BLaER1 treated with 17β-estradiol and CSF1 and Interleukin-3, amounts not matched to agents 10 nM and 100 nM (cell line): ENCODE measurements around the gene USP40.

Experiments
- H3K27ac ChIP-seq, 11 experiments: shearing (Covaris generic); formaldehyde crosslinking; 2 replicates each; pipeline ENCODE4 v1.8.1; 2022
- H3K27me3 ChIP-seq, 11 experiments: shearing (Covaris generic); formaldehyde crosslinking; 2 replicates each; pipeline ENCODE4 v1.8.1; 2022
- H3K36me3 ChIP-seq, 11 experiments: shearing (Covaris generic); formaldehyde crosslinking; 2 replicates each; pipeline ENCODE4 v1.8.1; 2022
- H3K4me1 ChIP-seq, 10 experiments: shearing (Covaris generic); formaldehyde crosslinking; 2 replicates each; pipeline ENCODE4 v1.8.1; 2022
- H3K4me2 ChIP-seq, 11 experiments: shearing (Covaris generic); formaldehyde crosslinking; 2 replicates each; pipeline ENCODE4 v1.8.1; 2022
- H3K4me3 ChIP-seq, 10 experiments: shearing (Covaris generic); formaldehyde crosslinking; 2 replicates each; pipeline ENCODE4 v1.8.1; 2022
- H3K9ac ChIP-seq, 11 experiments: shearing (Covaris generic); formaldehyde crosslinking; 2 replicates each; pipeline ENCODE4 v1.8.1; 2022
- H3K9me3 ChIP-seq, 11 experiments: shearing (Covaris generic); formaldehyde crosslinking; replicated peaks in 1 of 11; 2 replicates each; pipeline ENCODE4 v1.8.1; 2022
- H4K20me1 ChIP-seq, 11 experiments: shearing (Covaris generic); formaldehyde crosslinking; 2 replicates each; pipeline ENCODE4 v1.8.1; 2022
- Cebpa-rat ChIP-seq, 11 experiments: shearing (Covaris generic); IDR thresholded peaks; 2 replicates each; pipeline ENCODE4 v1.8.1; 2022

The USP40 gene

DNA sequence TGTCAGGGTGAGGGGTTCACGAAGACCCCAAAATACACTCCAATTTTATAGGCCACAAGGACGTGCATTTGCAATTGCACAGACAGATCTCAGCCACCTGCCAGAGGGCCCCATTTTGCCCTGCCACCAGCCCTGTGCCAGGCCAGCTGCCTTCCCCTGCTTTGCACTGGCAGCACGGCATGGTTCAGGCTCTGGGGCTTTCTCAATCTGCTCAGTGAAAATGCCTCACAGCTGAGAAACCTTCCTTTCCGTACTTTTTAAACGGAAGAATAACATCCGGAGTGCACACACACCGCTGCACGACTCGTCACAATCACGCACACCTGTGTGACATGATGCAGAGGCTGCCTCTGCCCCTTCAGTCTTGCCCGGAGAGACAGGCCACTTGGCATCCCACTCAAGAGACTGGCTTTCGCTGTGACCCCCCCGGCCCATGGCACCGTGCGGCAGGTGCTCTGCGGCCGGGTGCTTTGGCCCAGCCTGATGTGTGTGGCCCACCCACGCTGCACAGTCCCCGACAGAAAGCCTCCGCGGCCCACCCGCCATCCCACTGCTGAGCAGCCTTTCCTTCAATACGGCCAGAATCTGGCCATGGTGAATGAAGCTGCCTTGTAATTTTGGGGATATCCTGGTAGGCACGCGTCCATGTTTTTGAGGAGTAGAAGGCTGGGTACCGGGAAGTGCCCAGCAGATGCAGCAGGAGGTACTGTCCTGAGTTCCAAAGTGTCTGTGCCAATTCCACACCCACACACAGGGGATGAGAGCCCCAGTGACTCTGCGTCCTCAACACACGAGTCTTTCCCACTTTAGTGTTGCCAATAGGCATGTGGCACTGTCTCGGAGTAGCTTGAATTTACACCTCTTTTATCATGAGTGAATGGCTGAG lies 88.8 kb downstream of the USP40 start:
- Histone ChIP-seq H3K9ac (no peak overlapping the region), H3K27me3 (no peaks in the 10 kb centered on the region), H3K36me3 (peaks cover 24 to 83% (median 48%) of the 10 kb centered on the region in 11 experiments), H3K4me2 (no peak overlapping the region), H3K4me1 (peaks cover 0 to 15% (median 0%) of the 10 kb centered on the region in 10 experiments; a peak in 9 of 20 replicates), H3K9me3 (no peaks in the 10 kb centered on the region), H3K27ac (no peak overlapping the region), H3K4me3 (no peak overlapping the region), H4K20me1 (peaks cover 0 to 82% (median 61%) of the 10 kb centered on the region in 11 experiments; a peak in 16 of 22 replicates)
- no peak for TF ChIP-seq Cebpa-rat (IDR thresholded peaks at IDR 0.05)

DNA sequence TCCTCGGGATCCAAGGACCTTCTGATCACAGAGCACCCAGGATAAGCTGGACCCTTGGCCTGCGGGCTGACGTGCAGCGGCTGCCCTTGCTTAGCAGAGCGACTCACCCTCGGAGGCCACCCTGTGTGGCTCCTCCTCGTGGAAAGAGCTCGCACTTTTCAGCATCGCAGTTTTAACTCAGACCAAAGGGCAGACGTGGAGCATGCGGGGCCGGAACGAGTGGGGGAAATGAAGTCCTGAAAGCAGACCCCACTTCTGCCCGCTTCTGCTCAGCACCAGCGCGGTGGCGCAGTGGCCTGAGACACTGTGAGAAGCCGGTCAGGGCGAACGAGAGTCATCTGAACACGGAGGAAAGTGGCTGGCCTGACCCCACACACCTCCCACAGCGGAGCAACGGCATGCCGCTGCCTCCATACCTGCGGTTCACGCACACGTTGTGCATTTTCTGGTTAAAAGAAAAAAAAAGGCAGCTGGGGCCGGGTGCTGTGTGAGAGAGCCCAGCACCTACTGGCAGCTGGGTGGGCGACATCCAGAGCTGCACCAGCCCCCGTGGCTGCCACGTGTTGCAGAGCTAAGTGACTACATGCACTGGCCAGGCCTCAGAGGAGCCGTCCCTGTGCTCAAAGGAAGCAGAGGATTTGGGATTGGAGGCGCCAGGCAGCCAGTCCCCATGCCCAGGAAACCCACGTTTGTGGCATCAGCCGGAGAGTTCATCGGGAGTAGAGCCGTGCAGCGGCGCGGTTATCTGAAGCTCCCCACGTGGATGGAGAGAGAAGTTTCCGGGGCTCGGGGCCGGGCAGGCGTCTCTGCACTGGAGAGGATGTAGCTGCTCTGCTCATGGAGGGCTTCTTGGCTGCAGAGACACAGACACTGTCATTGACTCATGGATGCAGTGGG lies 89.7 kb downstream of the USP40 start:
- Histone ChIP-seq H3K27me3 (no peaks in the 10 kb centered on the region), H3K27ac (no peak overlapping the region), H3K9ac (no peak overlapping the region), H3K36me3 (peaks cover 33 to 83% (median 55%) of the 10 kb centered on the region in 11 experiments), H4K20me1 (peaks cover 0 to 91% (median 70%) of the 10 kb centered on the region in 11 experiments; a peak in 17 of 22 replicates), H3K4me1 (peaks cover 0 to 15% (median 0%) of the 10 kb centered on the region in 10 experiments; a peak in 9 of 20 replicates), H3K9me3 (no peaks in the 10 kb centered on the region), H3K4me3 (no peak overlapping the region), H3K4me2 (no peak overlapping the region)
- TF ChIP-seq Cebpa-rat (IDR thresholded peaks at IDR 0.05) = no peak

DNA sequence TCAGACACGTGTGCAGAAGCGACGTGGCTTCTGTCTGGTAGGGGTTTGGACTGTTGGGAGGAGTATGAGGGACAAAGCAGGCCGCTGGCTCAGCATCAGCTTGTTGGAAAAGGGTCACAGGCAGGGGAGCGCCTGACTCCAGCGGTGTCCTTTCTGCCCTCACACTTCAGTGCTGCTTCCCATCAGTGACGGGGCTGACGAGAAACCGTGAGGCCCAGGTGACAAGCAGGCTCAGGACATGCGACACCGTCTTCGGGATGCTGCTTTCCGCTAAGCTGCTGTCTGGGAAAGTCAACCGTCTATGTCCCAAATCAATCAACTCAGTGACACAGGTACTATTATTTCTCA lies 90.5 kb downstream of the USP40 start:
- Histone ChIP-seq H3K4me3 (no peak overlapping the region), H3K4me2 (no peak overlapping the region), H3K36me3 (peaks cover 42 to 82% (median 63%) of the 10 kb centered on the region in 11 experiments), H3K4me1 (peaks cover 0 to 15% (median 0%) of the 10 kb centered on the region in 10 experiments; a peak in 9 of 20 replicates), H3K27me3 (no peaks in the 10 kb centered on the region), H3K9me3 (no peaks in the 10 kb centered on the region), H3K27ac (no peak overlapping the region), H3K9ac (no peak overlapping the region), H4K20me1 (peaks cover 0 to 95% (median 78%) of the 10 kb centered on the region in 11 experiments; a peak in 17 of 22 replicates)
- TF ChIP-seq Cebpa-rat (IDR thresholded peaks at IDR 0.05) = no peak

DNA sequence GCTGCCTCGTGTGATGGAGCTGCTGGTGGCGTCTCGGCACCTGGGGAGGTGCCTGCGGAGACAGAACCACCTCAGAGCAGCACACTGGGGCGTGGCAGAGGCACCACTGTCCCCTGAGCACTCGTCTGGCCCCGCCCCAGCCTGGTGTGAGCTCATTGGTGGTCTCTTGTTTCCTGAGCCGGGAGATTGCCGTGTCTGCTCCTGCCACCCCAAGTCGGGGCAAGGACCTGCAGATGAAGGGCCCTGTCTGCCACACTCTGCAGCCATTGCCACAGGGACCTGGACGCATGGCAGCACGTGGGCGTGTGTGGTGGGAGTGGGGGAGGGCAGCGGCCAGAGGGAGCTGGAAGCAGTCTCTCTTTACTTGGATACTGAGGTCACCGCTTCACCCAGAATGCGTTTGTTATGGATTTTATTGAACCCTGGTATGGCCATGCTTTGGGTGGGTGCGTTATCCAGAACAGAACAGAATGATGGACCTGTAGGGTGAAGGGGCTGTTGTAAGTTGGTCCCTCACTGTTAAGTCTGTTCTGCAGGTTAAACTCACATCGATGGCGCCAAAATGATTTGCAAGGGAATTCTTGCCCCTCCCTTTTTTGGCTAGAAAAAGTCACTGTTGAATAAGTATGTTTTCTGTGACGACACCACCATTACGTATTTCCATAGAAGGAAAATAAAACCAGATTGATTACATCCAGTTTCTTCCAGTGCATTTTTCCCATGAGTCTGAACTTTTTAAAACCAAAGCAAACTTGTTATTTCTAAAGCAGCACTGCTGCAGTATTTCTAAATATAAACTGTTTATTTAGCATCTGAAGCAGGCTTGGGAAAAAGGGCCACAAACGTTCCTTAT lies 92.0 kb downstream of the USP40 start:
- Histone ChIP-seq H4K20me1 (peaks cover 0 to 96% (median 84%) of the 10 kb centered on the region in 11 experiments; a peak in 19 of 22 replicates), H3K9ac (no peak overlapping the region), H3K4me1 (peaks cover 0 to 6% (median 0%) of the 10 kb centered on the region in 10 experiments; a peak in 6 of 20 replicates), H3K27me3 (no peaks in the 10 kb centered on the region), H3K27ac (no peak overlapping the region), H3K36me3 (peaks cover 57 to 86% (median 72%) of the 10 kb centered on the region in 11 experiments), H3K4me3 (no peak overlapping the region), H3K9me3 (no peaks in the 10 kb centered on the region), H3K4me2 (no peak overlapping the region)
- no peak for TF ChIP-seq Cebpa-rat (IDR thresholded peaks at IDR 0.05)

DNA sequence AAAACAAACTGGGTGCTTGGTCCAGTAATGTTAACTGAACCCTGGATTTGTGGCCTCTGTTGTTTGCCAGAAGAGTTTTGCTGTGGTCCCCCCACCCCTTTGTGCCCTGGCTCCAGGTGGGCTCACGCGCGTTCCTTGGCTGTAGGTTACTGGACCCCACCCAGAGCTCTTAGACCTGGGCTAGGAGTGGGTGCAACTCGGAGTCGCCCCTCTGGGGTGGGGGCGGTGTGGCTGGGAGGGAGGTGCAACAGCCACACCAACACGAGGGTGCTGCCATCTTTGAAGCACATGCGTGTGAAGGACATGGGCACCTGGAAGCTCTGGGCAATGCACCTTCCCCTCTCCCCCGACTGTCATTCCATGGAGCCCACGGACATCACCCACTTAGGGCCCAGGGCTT lies 92.7 kb downstream of the USP40 start:
- peaks cover 0 to 97% (median 87%) of the 10 kb centered on the region in 11 experiments; a peak in 19 of 22 replicates for H4K20me1 ChIP-seq
- no peak overlapping the region for H3K4me3 ChIP-seq
- H3K4me1 ChIP-seq = peaks cover 0 to 5% (median 0%) of the 10 kb centered on the region in 10 experiments; a peak in 1 of 20 replicates
- H3K36me3 ChIP-seq = peaks cover 62 to 87% (median 78%) of the 10 kb centered on the region in 11 experiments
- H3K9ac ChIP-seq = no peak overlapping the region
- H3K27me3 ChIP-seq = no peaks in the 10 kb centered on the region
- H3K9me3 ChIP-seq = no peaks in the 10 kb centered on the region
- no peak overlapping the region for H3K4me2 ChIP-seq
- no peak for TF ChIP-seq Cebpa-rat (IDR thresholded peaks at IDR 0.05)
- no peak overlapping the region for H3K27ac ChIP-seq

DNA sequence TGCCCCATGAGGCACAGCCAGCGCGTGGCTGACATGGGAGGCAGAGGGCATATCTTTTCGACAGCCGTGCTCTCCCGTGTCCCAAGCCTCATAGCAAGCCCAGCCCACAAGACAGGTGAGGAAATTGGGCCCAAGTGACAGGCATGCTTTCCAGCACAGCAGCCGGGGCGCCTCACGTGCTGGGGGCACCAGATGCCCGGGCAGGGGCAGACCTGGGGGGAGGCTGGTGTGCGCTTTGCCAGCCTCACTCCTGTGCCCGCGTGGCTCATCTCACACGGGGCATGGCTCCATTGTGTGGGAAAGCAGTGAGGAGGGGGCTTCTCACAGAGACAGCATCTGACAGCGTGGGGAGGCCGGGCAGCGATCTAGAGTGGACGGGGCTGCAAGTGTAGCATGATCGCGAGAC lies 93.2 kb downstream of the USP40 start:
- Histone ChIP-seq H4K20me1 (peaks cover 0 to 100% (median 88%) of the 10 kb centered on the region in 11 experiments; a peak in 19 of 22 replicates), H3K9me3 (no peaks in the 10 kb centered on the region), H3K27ac (no peak overlapping the region)

DNA sequence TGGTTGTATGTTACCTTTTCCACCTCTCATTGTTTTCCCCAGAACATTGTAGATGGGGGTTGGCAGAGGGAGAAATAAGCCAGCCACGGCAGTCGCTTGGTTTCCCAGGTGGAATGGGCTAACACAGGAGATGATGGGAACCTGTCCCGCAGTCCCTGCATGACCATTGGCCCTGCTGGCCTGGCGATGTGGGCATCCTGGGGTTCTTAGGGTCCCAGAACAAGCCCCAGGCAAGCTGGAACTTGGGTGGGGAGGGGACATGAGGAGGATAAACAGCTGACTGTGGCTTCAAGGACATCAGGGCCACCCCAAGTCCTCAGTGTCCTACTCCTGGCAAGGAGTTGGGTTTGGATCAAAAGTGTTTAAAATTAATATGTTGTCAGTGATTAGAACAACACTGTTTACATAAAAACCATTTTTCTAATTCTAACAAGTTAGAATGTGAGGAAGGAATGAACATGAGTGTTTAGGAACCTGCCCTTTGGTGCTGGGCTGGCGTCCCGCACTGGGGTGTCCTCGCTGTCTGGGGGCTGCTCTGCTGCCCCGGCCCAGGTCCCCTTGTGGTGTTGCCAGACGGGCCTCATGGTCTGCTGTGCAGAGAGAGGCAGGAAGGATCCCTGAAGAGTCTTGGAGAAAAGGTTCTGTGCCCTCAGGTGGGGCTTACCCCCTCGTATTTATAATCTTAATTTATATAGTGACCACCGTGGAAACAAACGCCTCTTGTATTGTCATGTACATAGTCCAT lies 95.1 kb downstream of the USP40 start:
- Histone ChIP-seq H3K4me3 (no peak overlapping the region), H3K4me1 (peaks cover 0 to 5% (median 0%) of the 10 kb centered on the region in 10 experiments; a peak in 1 of 20 replicates), H3K4me2 (no peak overlapping the region), H4K20me1 (peaks cover 0 to 100% (median 92%) of the 10 kb centered on the region in 11 experiments; a peak in 19 of 22 replicates), H3K36me3 (peaks cover 68 to 87% (median 82%) of the 10 kb centered on the region in 11 experiments), H3K9me3 (no peaks in the 10 kb centered on the region), H3K27ac (no peak overlapping the region), H3K9ac (no peak overlapping the region), H3K27me3 (no peaks in the 10 kb centered on the region)
- no peak for TF ChIP-seq Cebpa-rat (IDR thresholded peaks at IDR 0.05)

More for the DNA sequence above, 93.2 kb downstream of the USP40 start:
- Histone ChIP-seq H3K4me3 (no peak overlapping the region), H3K4me2 (no peak overlapping the region), H3K4me1 (peaks cover 0 to 5% (median 0%) of the 10 kb centered on the region in 10 experiments; a peak in 1 of 20 replicates), H3K36me3 (peaks cover 62 to 87% (median 81%) of the 10 kb centered on the region in 11 experiments), H3K9ac (no peak overlapping the region), H3K27me3 (no peaks in the 10 kb centered on the region)
- no peak for TF ChIP-seq Cebpa-rat (IDR thresholded peaks at IDR 0.05)
